KOPT-K1 (cell line): ENCODE results near the gene LRRC57.
A peak's percentile ranks its signal among the peaks of the same experiment; 100 is the strongest.

Source experiments
- H3K27ac ChIP-seq: fragments of 200-600 bp; sonication (generic); 2 replicates; pipeline ENCODE4 v1.5.1; 2016; ENCODE audit warnings: antibody characterized with exemption, mild to moderate bottlenecking, low read depth, low read length; ENCODE audit not compliant: poor library complexity, severe bottlenecking
- H3K36me3 ChIP-seq: fragments of 200-600 bp; sonication (generic); 2 replicates; pipeline ENCODE4 v1.5.1; 2017; ENCODE audit warnings: antibody characterized with exemption, mild to moderate bottlenecking, low read length, moderate library complexity; ENCODE audit not compliant: insufficient read depth
- H3K9me3 ChIP-seq: fragments of 200-600 bp; sonication (generic); 2 replicates; pipeline ENCODE4 v1.5.1; 2017; ENCODE audit warnings: antibody characterized with exemption, low read length, mild to moderate bottlenecking; ENCODE audit not compliant: insufficient read depth, poor library complexity, severe bottlenecking

Gene LRRC57

DNA sequence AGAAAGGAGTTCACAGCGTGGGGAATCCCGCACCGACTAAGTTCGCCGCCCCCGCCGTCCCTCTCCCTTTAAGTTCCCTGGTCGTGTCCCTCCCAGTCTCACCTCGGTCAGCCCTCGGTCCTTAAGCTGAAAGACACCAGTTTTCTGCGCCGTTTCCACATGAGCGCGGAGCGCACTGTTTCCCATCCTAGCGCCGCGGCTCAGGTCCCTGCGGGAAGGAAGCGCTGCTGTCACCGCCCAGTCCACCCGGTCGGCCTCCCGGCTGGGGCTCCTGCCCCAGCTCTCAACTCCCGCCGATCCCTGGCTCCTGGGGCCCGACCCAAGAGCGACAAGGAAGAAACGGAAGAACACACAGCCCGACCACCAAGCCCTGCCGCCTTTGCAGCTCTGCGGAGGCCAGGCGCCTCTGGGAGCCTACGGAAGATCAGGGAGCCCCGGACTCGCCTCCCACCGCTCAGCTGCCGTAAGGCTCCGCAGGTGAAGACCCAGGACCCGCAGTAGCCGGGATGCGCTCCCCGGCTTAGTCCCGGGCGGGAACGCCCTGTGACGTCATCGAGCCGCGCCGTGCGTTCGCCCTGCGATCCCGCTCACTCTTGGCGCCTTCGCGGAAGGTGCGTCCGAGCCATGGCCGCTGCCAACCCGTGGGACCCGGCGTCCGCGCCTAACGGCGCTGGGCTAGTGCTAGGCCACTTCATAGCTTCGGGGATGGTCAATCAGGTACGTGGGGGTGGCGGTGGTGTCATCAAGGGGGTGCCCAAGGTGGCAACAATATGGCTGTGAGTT, at the start of gene LRRC57, which contains the start of gene HAUS2:
Gene LRRC57 (minus strand): TSS at position 545 of the 783 bp plus-strand sequence. CDS start 359 bp downstream, at position 186.
Gene HAUS2 (plus strand): TSS at position 590 of the 783 bp plus-strand sequence. CDS start 35 bp downstream, at position 625.
- Histone ChIP-seq H3K9me3 (no peaks in the 10 kb centered on the region), H3K36me3 (peaks cover 35% of the 10 kb centered on the region), H3K27ac (peak within 1 kb of the TSS; percentile 96)

DNA sequence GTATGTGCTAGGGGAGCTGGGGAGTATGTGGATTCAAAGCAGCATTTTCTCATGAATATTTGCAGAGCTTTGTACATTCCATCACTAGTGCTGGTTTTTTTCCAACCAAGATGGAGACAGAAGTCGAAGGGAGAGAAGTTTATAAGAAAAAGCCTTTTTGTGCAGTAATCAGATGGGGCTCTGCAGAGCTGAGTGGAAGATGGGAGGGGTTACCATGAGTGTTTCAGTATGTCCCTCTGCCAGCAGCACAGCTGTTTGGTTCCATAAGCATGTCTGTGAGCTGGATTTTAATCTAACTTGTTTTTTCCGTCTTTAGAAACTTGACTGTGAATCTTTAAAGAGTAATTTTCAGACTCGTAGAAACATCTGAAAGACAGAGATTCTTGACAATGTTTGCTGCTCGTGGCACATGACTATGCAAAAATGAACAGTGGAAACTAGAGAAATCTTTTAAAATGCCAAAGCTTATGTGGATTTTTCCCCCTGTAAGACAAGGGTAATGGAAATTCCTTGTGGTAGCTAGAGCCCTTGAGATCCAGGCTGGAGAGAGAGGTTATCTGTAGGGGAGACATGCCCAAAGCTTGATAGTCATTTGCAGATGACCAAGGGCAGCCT, 47.1 kb upstream of the LRRC57 start:
- Histone ChIP-seq H3K36me3 (no peaks in the 10 kb centered on the region), H3K27ac (no peak overlapping the region), H3K9me3 (no peaks in the 10 kb centered on the region)

DNA sequence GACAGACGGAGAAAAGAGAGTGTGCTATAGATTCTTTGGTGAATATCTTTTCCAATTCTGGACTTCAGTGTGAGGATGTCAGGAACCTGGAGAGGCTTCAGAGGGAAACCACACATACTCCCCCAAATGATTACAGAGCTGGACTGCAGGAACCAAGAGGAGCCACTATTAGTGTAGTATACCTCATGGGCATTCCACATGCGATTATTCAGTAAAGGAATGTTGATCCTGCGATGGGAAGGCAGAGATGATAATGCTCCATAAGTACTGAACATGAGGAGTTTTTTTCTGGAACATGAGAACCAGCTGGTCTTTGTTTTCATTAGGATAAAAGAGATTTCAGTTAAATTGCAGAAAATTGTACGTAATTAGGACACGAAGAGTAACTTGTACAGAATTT, 45.5 kb upstream of the LRRC57 start:
- H3K27ac ChIP-seq: no peak overlapping the region
- H3K9me3 ChIP-seq: no peaks in the 10 kb centered on the region
- no peaks in the 10 kb centered on the region for H3K36me3 ChIP-seq

DNA sequence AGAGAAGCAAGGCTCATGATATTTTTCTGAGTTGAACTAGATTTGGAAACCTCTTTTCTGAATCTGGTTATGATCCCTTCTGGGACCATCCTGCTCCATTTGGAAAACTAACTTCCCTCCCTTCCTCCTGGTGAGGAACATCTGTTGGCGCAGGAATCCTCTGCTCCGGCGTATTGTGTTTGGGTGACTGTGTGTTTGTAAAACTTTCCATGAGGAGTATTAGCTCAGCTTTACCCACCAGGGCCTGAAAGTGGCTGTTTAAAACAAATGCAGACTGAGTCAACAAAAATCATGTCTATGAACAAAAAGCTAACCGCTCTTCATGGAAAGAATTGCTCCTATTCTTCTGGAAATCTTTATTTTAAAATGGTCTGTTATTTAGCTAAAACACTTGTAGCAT, 44.5 kb upstream of the LRRC57 start:
- no peaks in the 10 kb centered on the region for H3K9me3 ChIP-seq
- no peak overlapping the region for H3K27ac ChIP-seq
- no peaks in the 10 kb centered on the region for H3K36me3 ChIP-seq

DNA sequence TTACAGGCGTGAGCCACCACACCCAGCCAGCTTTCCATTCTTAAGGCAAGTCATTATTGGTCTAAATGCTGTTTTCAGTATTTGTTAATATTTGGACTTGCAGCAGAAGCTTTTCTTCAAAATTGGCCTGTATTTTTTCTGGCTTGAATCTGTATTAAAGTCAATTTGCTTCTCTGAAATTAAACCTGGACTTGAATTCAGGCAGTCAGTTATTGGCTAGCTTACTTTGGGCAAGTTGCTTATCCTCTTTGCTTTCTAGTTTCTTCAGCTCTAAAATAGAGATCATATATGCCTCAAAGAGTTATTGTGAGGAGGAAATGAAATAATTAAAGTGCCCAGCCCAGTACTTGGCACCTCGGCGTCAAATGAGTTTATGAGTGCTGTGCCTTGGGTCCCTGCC, 44.1 kb upstream of the LRRC57 start:
- Histone ChIP-seq H3K27ac (no peak overlapping the region), H3K9me3 (no peaks in the 10 kb centered on the region), H3K36me3 (no peaks in the 10 kb centered on the region)

DNA sequence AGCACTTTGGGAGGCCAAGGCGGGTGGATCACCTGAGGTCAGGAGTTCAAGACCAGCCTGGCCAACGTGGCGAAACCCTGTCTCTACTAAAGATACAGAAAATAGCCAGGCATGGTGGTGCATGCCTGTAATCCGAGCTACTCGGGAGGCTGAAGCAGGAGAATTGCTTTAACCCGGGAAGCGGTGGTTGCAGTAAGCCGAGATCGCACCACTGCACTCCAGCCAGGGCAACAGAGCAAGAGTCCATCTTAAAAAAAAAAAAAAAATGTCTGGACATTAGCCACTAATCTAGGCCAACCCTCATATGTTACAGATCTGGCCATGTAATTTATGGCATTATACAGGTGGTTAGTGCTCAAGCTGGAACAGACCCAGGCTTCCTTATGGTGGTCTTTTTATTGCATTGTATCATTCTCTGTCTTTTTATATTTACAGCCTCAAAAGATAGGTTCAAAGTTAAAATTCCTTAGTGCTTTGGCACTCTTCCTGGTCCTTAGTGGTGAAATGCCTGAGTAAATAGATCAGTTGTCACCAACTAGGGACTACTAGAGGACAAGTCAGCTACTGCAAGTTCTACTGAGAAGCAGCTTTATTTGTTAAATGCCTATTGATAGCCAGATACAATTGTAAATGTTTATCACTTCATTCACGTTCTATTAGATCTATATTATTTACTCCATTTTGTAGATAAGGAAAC, 42.8 kb upstream of the LRRC57 start:
- Histone ChIP-seq H3K9me3 (no peaks in the 10 kb centered on the region), H3K36me3 (no peaks in the 10 kb centered on the region), H3K27ac (no peak overlapping the region)

DNA sequence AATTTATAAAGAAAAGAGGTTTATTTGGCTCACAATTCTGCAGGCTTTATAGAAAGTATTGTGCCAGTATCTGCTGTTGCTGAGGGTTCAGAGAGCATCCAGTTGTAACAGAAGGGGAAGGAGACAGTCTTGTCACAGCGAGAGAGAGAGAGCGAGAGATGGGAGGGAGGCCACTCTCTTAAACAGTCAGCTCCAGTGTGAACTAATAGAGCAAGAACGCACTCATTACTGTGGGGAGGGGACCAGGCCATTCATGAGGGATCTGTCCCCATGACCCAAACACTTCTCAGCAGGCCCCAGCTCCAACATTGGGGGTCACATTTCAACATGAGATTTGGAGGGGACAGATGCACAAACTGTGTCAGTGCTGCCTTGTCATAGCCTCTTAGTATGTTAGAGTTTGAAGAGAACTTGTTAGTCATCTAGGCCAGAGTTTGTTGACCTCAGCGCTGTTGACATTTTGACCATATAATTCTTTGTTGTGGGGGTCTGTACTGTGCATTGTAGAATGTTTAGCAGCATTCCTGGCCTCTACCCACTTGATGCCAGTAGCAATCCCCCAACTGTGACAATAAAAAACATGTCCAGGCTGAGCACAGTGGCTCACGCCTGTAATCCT, 42.1 kb upstream of the LRRC57 start:
- Histone ChIP-seq H3K27ac (no peak overlapping the region), H3K9me3 (no peaks in the 10 kb centered on the region), H3K36me3 (no peaks in the 10 kb centered on the region)

DNA sequence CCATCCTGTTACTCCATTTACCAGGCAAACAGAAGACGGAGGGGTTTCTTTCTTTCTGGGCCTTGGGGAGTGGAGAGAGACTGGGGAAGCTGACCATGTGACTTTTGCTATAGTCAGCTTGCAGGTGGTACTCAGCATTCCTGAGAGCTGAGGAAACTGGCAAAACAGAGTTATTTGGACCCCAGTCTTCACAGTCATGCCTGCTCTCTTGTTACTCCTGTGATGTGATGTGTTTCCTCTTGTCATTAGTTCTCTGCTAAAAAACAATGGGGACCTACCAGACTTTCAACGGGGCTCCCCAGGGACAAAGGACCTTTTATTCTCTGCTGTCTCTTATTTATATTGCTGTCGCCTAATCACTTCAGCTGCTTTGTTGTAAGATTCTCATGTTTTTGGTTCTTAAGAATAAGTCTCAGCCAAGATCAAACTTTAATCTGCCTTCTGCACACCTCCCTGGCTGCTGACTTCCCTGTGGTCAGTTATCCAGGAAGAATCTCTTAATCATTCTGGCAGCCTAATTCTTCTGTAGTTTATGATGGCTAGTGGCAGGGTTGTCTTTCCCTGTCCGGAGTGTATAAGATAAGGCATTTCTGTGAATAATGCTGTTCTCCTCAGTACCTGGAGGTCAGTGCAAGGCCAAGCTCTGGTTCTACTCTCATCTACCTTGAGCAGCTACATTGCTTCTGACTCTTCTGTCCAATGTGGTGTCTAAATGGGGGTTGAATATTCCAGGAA, 35.6 kb upstream of the LRRC57 start:
- H3K36me3 ChIP-seq: no peaks in the 10 kb centered on the region
- no peak overlapping the region for H3K27ac ChIP-seq
- no peaks in the 10 kb centered on the region for H3K9me3 ChIP-seq

DNA sequence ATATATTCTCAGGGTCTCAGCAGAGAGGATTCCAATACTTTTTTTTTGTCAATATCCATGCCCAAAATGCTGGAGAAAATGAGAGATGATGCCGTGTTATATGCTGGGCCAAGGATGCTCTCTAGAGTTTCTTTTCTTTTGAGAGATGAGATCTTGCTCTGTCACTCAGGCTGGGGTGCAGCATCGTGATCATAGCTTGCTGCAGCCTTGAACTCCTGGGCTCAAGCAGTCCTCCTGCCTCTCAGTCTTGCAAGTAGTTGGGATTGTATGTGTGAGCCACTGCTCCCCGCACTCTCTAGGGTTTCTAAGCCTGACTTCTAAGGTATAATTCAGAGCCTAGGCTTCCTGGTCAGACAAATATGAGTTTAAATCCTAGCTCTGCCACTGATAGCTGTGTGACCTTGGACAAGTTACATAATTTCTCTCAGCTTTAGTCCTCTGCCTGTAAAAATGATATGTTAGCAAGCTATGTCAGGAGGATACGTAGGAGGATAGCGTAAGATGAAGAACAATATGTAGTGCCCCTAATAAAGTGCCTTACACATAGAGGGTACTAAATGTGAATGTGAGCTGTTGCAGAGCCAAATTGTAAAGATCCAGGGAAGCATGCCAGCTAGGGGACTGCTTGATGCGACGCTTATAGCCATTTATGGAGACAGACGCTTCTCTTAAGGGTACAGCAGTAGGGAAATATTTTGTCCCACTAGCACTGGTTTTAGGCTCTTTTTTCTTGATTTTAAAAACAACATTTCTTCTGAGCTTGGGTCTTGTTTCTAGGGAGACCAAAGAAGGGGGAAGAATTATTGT, 34.2 kb upstream of the LRRC57 start:
- Histone ChIP-seq H3K36me3 (no peaks in the 10 kb centered on the region), H3K27ac (no peak overlapping the region), H3K9me3 (no peaks in the 10 kb centered on the region)

DNA sequence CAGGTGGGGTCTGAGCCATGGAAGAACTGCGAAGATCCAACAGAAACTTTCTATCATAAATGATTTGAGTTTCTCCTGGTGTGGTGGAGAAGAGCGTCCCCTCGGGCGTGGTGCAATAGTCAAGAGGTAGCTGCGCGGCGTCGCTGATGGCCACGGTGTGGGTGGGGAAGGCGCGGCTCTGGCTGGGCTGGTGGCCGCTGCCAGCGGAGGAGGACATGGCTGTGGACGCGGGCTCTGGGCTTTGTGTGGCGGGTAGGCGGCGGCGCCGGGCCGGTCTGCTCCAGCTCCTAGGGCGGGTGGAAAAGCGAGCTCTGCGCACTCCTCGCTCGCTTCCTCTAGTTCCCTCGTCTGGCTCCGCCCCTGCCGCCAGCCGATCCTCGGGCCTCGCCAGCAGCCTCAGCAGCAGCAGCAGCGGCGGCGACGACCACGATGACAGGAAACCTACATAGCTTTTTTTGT, 32.7 kb upstream of the LRRC57 start:
- no peaks in the 10 kb centered on the region for H3K36me3 ChIP-seq
- no peaks in the 10 kb centered on the region for H3K9me3 ChIP-seq
- peak overlapping the region; percentile 36 for H3K27ac ChIP-seq

DNA sequence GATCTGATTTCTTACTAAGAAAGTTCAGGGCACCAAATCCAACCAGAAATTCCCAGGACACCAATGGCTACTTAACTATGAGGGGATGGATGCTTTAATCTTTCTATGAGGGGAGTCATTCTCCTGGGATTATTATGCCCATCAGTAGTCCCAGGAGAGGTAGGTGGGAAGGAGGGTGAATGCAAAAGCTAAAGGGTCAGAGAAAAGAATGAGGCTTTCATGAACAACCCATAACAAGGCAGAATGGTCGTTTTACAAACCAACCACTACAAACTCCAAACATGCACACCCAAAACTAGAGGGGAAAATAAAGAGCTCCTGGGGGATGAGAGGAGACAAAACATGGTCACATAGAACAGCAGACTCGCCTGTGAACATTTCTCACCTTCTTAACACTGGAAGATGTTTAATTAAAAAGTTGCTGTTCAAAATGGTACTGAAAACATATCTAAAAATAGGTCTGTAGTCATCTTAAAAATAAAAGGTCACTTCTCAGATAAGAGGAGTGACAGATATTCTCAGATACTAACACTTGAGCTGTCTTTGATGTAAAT, 30.5 kb upstream of the LRRC57 start:
- H3K36me3 ChIP-seq: no peaks in the 10 kb centered on the region
- H3K9me3 ChIP-seq: no peaks in the 10 kb centered on the region
- H3K27ac ChIP-seq: no peak overlapping the region

DNA sequence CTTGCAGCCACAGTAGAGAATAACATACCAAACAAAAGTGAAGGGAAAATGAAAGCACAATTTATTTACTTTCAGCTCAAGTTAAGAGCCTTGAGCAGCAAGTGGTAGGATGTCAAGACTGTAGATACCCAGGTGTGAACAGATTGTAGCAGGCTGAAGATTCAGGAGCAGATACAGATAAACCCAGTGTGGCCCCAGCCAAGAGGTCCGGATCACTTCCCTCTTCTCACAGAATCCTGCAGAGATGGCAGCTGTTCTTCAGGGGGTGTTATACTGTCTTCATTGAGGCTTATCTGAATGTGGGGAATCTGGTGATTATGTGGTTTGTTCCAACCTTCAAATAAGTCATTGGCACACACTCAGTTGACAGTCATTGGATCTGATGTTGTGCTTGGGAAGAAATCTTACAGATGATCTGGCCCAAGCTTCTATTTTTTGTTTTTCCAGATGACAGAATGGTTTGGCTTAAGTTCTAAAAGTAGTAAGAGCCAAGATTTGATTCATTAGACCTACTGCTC, 29.0 kb upstream of the LRRC57 start:
- no peak overlapping the region for H3K27ac ChIP-seq
- no peaks in the 10 kb centered on the region for H3K36me3 ChIP-seq
- H3K9me3 ChIP-seq: no peaks in the 10 kb centered on the region

DNA sequence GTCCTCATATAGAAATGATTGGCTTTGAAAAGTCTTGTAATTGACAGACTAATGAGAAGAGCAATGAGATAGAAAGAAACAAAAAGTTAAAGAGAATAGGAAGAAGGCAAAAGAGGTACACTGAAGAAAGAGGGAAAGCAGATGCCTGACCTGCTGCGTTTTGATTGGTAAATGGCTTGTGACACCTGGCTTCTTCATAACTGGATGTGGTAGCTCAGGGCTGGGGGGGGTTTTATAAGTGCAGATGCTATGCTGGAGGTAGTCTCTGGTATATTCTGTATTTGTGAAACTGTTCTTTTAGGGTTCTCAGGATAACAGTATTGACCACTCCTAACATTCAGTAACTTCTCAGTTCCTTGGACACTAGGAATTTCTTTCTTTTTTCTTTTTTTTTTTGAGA, 28.2 kb upstream of the LRRC57 start:
- Histone ChIP-seq H3K9me3 (no peaks in the 10 kb centered on the region), H3K36me3 (no peaks in the 10 kb centered on the region), H3K27ac (no peak overlapping the region)
